ENCODE results near the gene TPX2. TPM values are rescaled to one million over a fixed set of nuclear protein-coding genes. Genes with fewer than 3 reads are reported as not detected.

Gene TPX2
- total and polyA plus RNA-seq, 10 of the 15 experiments (the other 5 are each of a cell fraction or from before 2014, with no cell fraction given) = 29.7 to 144 (median 89.0) TPM

DNA sequence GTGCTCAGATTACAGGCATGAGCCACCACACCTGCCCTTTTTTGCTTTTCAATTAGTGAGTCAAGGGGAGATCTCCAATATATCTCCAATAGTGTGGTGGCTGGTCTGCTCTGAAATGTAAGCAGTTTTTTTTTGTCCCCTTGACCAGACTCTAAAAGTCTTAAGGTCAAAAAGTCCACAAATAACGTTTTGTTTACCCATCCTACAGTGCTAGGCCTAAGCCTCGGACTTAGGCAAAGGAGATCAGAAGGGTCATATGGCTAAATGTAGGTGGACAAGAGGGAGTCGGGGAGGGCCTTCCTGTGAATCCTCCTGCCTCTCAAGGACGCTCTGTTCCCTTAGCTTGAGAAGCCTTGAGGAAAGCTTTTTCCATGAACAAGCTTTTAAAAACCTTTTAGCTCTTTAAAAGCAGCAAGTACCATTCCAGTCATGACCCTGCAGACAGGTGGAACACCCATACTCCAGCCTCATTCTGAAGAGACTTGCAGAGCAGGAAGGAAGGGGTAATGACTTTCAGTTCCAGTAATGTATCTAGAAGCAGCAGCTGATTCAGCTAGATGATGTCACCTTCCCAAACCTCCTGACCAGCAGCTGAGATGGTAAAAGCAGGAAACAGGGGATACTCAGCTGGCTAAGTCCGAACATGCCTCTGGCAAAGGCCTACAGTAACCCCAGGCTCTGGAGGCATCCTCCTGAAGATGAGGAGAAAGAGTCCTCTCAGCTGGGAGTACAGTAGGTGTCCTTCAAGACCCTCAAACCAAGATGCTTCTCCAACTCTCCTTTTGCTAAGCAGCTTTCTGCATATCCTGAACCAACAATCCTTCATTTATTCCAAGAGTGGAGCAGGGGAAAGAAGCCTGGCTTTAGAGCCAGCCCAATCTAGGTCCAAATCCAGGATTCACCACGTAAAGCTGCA, 40.0 kb upstream of the TPX2 start (continued):
- TF ChIP-seq, protein P1, sequence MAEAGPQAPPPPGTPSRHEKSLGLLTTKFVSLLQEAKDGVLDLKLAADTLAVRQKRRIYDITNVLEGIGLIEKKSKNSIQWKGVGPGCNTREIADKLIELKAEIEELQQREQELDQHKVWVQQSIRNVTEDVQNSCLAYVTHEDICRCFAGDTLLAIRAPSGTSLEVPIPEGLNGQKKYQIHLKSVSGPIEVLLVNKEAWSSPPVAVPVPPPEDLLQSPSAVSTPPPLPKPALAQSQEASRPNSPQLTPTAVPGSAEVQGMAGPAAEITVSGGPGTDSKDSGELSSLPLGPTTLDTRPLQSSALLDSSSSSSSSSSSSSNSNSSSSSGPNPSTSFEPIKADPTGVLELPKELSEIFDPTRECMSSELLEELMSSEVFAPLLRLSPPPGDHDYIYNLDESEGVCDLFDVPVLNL (IDR thresholded peaks at IDR 0.05; ENCODE audit: low read depth, low read length) = no peak
- TF ChIP-seq TAF1 (IDR thresholded peaks at IDR 0.05; ENCODE audit: borderline replicate concordance, low read depth, low read length) = no peak
- TF ChIP-seq CBX5 (IDR thresholded peaks at IDR 0.05; ENCODE audit: low read depth) = no peak
- no peak for TF ChIP-seq RB1 (IDR thresholded peaks at IDR 0.05; ENCODE audit: borderline replicate concordance)
- TF ChIP-seq, protein P2, sequence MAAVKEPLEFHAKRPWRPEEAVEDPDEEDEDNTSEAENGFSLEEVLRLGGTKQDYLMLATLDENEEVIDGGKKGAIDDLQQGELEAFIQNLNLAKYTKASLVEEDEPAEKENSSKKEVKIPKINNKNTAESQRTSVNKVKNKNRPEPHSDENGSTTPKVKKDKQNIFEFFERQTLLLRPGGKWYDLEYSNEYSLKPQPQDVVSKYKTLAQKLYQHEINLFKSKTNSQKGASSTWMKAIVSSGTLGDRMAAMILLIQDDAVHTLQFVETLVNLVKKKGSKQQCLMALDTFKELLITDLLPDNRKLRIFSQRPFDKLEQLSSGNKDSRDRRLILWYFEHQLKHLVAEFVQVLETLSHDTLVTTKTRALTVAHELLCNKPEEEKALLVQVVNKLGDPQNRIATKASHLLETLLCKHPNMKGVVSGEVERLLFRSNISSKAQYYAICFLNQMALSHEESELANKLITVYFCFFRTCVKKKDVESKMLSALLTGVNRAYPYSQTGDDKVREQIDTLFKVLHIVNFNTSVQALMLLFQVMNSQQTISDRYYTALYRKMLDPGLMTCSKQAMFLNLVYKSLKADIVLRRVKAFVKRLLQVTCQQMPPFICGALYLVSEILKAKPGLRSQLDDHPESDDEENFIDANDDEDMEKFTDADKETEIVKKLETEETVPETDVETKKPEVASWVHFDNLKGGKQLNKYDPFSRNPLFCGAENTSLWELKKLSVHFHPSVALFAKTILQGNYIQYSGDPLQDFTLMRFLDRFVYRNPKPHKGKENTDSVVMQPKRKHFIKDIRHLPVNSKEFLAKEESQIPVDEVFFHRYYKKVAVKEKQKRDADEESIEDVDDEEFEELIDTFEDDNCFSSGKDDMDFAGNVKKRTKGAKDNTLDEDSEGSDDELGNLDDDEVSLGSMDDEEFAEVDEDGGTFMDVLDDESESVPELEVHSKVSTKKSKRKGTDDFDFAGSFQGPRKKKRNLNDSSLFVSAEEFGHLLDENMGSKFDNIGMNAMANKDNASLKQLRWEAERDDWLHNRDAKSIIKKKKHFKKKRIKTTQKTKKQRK (IDR thresholded peaks at IDR 0.05; ENCODE audit: low read depth, low read length) = no peak
- TF ChIP-seq, protein P3, sequence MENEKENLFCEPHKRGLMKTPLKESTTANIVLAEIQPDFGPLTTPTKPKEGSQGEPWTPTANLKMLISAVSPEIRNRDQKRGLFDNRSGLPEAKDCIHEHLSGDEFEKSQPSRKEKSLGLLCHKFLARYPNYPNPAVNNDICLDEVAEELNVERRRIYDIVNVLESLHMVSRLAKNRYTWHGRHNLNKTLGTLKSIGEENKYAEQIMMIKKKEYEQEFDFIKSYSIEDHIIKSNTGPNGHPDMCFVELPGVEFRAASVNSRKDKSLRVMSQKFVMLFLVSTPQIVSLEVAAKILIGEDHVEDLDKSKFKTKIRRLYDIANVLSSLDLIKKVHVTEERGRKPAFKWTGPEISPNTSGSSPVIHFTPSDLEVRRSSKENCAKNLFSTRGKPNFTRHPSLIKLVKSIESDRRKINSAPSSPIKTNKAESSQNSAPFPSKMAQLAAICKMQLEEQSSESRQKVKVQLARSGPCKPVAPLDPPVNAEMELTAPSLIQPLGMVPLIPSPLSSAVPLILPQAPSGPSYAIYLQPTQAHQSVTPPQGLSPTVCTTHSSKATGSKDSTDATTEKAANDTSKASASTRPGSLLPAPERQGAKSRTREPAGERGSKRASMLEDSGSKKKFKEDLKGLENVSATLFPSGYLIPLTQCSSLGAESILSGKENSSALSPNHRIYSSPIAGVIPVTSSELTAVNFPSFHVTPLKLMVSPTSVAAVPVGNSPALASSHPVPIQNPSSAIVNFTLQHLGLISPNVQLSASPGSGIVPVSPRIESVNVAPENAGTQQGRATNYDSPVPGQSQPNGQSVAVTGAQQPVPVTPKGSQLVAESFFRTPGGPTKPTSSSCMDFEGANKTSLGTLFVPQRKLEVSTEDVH (IDR thresholded peaks at IDR 0.05; ENCODE audit: low read depth, partially characterized antibody) = no peak
- peak; percentile 96 for TF ChIP-seq EED (IDR thresholded peaks at IDR 0.05; ENCODE audit: low read depth)
- TF ChIP-seq ZNF274 (IDR thresholded peaks at IDR 0.05; ENCODE audit: insufficient read depth, insufficient read length) = no peak
- TF ChIP-seq RELA (IDR thresholded peaks at IDR 0.05; ENCODE audit: borderline replicate concordance, partially characterized antibody) = no peak
- TF ChIP-seq, protein P4, sequence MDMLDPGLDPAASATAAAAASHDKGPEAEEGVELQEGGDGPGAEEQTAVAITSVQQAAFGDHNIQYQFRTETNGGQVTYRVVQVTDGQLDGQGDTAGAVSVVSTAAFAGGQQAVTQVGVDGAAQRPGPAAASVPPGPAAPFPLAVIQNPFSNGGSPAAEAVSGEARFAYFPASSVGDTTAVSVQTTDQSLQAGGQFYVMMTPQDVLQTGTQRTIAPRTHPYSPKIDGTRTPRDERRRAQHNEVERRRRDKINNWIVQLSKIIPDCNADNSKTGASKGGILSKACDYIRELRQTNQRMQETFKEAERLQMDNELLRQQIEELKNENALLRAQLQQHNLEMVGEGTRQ (IDR thresholded peaks at IDR 0.05; ENCODE audit: borderline replicate concordance, low read depth, low read length) = no peak; the same call in 1 of the 2 replicates
- no peak for TF ChIP-seq RAD21 (IDR thresholded peaks at IDR 0.05; ENCODE audit: insufficient read depth, low read depth, low read length)
- peak; percentile 74 for TF ChIP-seq CREM (IDR thresholded peaks at IDR 0.05; ENCODE audit: low read depth)
- TF ChIP-seq, protein P5, sequence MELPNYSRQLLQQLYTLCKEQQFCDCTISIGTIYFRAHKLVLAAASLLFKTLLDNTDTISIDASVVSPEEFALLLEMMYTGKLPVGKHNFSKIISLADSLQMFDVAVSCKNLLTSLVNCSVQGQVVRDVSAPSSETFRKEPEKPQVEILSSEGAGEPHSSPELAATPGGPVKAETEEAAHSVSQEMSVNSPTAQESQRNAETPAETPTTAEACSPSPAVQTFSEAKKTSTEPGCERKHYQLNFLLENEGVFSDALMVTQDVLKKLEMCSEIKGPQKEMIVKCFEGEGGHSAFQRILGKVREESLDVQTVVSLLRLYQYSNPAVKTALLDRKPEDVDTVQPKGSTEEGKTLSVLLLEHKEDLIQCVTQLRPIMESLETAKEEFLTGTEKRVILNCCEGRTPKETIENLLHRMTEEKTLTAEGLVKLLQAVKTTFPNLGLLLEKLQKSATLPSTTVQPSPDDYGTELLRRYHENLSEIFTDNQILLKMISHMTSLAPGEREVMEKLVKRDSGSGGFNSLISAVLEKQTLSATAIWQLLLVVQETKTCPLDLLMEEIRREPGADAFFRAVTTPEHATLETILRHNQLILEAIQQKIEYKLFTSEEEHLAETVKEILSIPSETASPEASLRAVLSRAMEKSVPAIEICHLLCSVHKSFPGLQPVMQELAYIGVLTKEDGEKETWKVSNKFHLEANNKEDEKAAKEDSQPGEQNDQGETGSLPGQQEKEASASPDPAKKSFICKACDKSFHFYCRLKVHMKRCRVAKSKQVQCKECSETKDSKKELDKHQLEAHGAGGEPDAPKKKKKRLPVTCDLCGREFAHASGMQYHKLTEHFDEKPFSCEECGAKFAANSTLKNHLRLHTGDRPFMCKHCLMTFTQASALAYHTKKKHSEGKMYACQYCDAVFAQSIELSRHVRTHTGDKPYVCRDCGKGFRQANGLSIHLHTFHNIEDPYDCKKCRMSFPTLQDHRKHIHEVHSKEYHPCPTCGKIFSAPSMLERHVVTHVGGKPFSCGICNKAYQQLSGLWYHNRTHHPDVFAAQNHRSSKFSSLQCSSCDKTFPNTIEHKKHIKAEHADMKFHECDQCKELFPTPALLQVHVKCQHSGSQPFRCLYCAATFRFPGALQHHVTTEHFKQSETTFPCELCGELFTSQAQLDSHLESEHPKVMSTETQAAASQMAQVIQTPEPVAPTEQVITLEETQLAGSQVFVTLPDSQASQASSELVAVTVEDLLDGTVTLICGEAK (IDR thresholded peaks at IDR 0.05; ENCODE audit: borderline replicate concordance) = no peak
